Epithelial cell of alveolus of lung (primary cell): ENCODE measurements around the gene SLC2A8. TPM values are rescaled to one million over a fixed set of nuclear protein-coding genes. Genes with fewer than 3 reads are reported as not detected.

Experiments used
- total RNA-seq: library from RNA; depleted of rRNA; stranded (reverse); fragments of >200 nt; gene quantifications from 2 replicates; pipeline ENCODE4 v1.2.1, GENCODE V29; 2015

Gene SLC2A8, protein sequence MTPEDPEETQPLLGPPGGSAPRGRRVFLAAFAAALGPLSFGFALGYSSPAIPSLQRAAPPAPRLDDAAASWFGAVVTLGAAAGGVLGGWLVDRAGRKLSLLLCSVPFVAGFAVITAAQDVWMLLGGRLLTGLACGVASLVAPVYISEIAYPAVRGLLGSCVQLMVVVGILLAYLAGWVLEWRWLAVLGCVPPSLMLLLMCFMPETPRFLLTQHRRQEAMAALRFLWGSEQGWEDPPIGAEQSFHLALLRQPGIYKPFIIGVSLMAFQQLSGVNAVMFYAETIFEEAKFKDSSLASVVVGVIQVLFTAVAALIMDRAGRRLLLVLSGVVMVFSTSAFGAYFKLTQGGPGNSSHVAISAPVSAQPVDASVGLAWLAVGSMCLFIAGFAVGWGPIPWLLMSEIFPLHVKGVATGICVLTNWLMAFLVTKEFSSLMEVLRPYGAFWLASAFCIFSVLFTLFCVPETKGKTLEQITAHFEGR
- 6.5 and 16.0 TPM in 2 replicates for total RNA-seq

DNA sequence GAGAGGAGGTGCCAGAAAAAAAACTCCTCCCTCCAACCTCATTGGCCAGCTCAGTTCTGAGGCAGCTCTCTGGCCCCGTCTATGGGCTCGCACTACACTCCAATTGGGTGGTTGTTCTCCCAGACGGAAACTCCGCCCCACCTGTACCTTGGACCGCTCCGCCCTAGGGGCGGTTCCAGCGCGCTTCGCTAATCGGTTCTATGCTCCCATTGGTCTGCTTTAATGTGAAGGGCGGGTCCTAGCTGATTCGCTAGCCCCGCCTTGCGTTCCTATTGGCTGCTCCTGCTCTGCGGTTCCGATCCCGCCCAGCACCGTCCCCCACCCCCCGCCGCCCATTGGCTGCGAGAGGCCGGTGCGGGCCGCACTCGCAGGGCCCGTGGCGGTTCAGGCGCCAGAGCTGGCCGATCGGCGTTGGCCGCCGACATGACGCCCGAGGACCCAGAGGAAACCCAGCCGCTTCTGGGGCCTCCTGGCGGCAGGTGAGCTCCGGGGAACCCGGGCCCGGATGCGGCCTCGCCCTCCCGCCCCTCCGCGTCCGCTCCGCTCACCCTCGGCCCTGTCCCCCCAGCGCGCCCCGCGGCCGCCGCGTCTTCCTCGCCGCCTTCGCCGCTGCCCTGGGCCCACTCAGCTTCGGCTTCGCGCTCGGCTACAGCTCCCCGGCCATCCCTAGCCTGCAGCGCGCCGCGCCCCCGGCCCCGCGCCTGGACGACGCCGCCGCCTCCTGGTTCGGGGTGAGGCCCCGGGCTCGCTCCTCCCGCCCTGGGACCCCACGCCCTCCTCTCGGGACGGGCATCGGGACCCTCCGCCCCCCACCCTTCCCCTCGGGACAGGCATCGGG lies at the start of gene SLC2A8:
TSS of gene SLC2A8 (plus strand) at position 362 of the 838 bp plus-strand sequence. CDS start at position 424, 62 bp downstream.

DNA sequence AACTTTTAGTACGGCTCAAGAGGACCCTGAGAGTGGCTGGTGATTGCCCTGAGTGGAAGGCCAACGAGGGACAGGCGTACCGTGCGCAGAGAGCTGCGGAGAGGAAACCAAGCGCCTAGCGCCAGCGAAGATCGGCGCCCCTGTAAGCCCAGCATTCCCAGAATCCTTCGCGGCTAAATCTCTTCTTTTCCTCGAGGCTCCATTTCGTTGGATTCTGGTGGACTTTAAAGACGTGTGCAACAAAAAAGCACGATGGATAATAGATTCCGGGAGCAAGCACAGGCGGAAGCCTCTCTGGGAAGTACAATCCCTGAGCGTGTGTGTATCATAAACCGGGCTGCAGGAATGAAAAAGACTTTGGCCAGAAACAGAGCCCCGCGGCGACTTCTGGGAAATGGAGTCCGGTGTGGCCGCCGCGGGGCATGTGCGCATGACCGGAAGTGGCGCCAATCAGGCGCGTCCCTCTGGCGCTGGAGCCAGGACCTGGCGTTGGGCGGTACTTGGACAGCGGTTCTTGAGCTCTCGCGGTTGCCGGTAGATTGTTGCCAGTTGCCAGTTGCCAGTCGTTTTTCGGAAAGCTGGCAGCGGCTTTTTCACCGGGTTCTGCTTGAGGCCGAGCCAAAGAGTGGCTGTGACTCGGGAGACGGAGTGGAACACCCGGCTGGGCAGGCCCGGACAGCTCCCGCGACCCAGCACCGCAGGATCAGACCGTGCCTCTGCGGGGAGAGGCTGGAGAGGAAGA lies 27.1 kb downstream of the SLC2A8 start, which contains the start of gene ZNF79:
TSS of gene ZNF79 (plus strand) at position 449 of the 742 bp plus-strand sequence. CDS start 406 bp downstream, outside the sequence.

GRCh38 chr9:127450830-127451607 lies 54.0 kb downstream of the SLC2A8 start, which contains the start of the genes LRSAM1 and RPL12:
LRSAM1 (plus strand) TSS chr9:127451510; CDS start chr9:127454528, 3,018 bp downstream.
RPL12 (minus strand) TSS chr9:127451406; CDS start chr9:127451317, 89 bp downstream.

Other genes with a start within 250 kb of the SLC2A8 start
- 0.39 and 0.96 TPM in 2 replicates for gene GARNL3, start 132.4 kb upstream of the SLC2A8 start, total RNA-seq
- 5.9 and 6.6 TPM in 2 replicates for gene ZNF79, start 27.2 kb downstream of the SLC2A8 start, total RNA-seq
- 3,154 and 4,961 TPM in 2 replicates for gene RPL12, start 54.2 kb downstream of the SLC2A8 start, total RNA-seq
- 7.3 and 17.6 TPM in 2 replicates for gene LRSAM1, start 54.3 kb downstream of the SLC2A8 start, total RNA-seq
- gene STXBP1, start 215.1 kb downstream of the SLC2A8 start, total RNA-seq, result 34.9 and 60.6 TPM in 2 replicates